Amygdala (tissue), 56 donors: Measurements from ENCODE around the gene SCAF1.

ENCODE experiments used
- DNase-seq, 56 donors: peaks; one replicate each; lab custom pipeline; 2025; lab: John Stamatoyannopoulos, UW

The SCAF1 gene

GRCh38 chr19:49641688-49642491 lies at the start of gene SCAF1:
Gene SCAF1, plus strand, starts transcription at chr19:49642209. Its CDS starts 2,818 bp downstream, at chr19:49645027.
- DNase-seq: peak; percentile 90 to 100 (median 99)

- DNase-seq: peak in 6 of 56 donors; percentile 10 to 46 (median 24)
These were observed 49.4 kb upstream of the SCAF1 start for GRCh38 chr19:49592486-49593232.

GRCh38 chr19:49593233-49594113 lies 48.5 kb upstream of the SCAF1 start:
- peak in 55 of 56 donors; percentile 53 to 95 (median 89) for DNase-seq

- no peak for DNase-seq
These were observed 47.6 kb upstream of the SCAF1 start for GRCh38 chr19:49594157-49594992.

GRCh38 chr19:49594993-49595818 lies 46.8 kb upstream of the SCAF1 start:
- no peak for DNase-seq

GRCh38 chr19:49595819-49596404 lies 46.1 kb upstream of the SCAF1 start:
- no peak for DNase-seq

- DNase-seq: no peak
These were observed 45.6 kb upstream of the SCAF1 start for GRCh38 chr19:49596407-49596806.

GRCh38 chr19:49596954-49597702 lies 44.9 kb upstream of the SCAF1 start:
- DNase-seq: no peak

GRCh38 chr19:49597703-49597974 lies 44.4 kb upstream of the SCAF1 start:
- DNase-seq: no peak

- no peak for DNase-seq
These were observed 42.4 kb upstream of the SCAF1 start for GRCh38 chr19:49599378-49600295.

- no peak for DNase-seq
These were observed 40.4 kb upstream of the SCAF1 start for GRCh38 chr19:49601482-49602038.

- DNase-seq: no peak
These were observed 39.2 kb upstream of the SCAF1 start for GRCh38 chr19:49602806-49603205.

- no peak for DNase-seq
These were observed 36.4 kb upstream of the SCAF1 start for GRCh38 chr19:49605605-49606004.

GRCh38 chr19:49609499-49610092 lies 32.4 kb upstream of the SCAF1 start:
- DNase-seq: no peak

GRCh38 chr19:49613374-49613773 lies 28.6 kb upstream of the SCAF1 start:
- DNase-seq: no peak
